Pancreas (tissue), 10 donors: ENCODE measurements around the gene CAMK2B. TPM values are rescaled to one million over a fixed set of nuclear protein-coding genes. Genes with fewer than 3 reads are reported as not detected.

Source experiments
- ATAC-seq, 4 donors: fragments of 200-7000 bp; cut with Tn5 transposase; one replicate each; pipeline versions ENCODE4 v1.8.0 to v1.9.1; 2020; ENCODE audit warnings: mild to moderate bottlenecking in 4 of 4, moderate library complexity in 4 of 4
- DNase-seq, 6 donors: peaks; one replicate each; pipeline ENCODE4 v3.0.0-alpha.2; 2020
- FAIRE-seq: peaks from 2 replicates; lab custom pipeline; 2012; peaks lifted over from hg19 to GRCh38; lab: Jason Lieb, UNC
- H3K27ac ChIP-seq, 4 donors: fragments of 200-600 bp; sonication (generic); 1 replicate in 3 of 4; 2 replicates in 1 of 4; pipeline versions ENCODE4 v1.5.0 to v1.8.0; 2020
- H3K27me3 ChIP-seq, 4 donors: fragments of 200-600 bp; one replicate each; pipeline ENCODE4 v1.8.0; 2021
- H3K36me3 ChIP-seq, 3 donors: fragments of 200-600 bp; sonication (generic) in 1 of 3; one replicate each; pipeline versions ENCODE4 v1.5.0 to v1.8.0; 2020 to 2021
- H3K4me1 ChIP-seq, 3 donors: fragments of 200-600 bp; one replicate each; pipeline ENCODE4 v1.8.0; 2021
- H3K4me3 ChIP-seq, 4 donors: fragments of 200-600 bp; sonication (generic) in 2 of 4; one replicate each; pipeline versions ENCODE4 v1.5.0 to v1.8.0; 2020 to 2021
- H3K9me3 ChIP-seq, 4 donors: fragments of 200-600 bp; one replicate each; pipeline ENCODE4 v1.8.0; 2021
- WGBS, 2 donors: extraction: QIAGEN DNeasy Blood & Tissue Kit; methylation state at CpG; one replicate each; pipeline ENCODE4 v1.1.7; 2013; 5-methylcytosine and 5-hydroxymethylcytosine counted together
- intact Hi-C, 3 donors: fragments of 100-400 bp; cut with DNase I; formaldehyde crosslinking; loops; one replicate each; pipeline versions ENCODE4 v1.11.1 to v1.14.2; 2022
- polyA plus RNA-seq, 2 donors: library from polyadenylated mRNA; stranded (reverse); fragments of 200-250 nt; gene quantifications; one replicate each; pipeline ENCODE4 v1.2.3, GENCODE V29; 2013
- total RNA-seq, 6 donors: library from RNA; stranded (reverse); fragmentation: NEBNext Ultra II Directional in 4 of 6; extraction: Animal tissue kit (Norgen Biotek cat#: 25700) in 4 of 6; gene quantifications; one replicate each; pipeline versions ENCODE4 v1.2.1 to v1.2.4, GENCODE V29; 2021 to 2023
- TF ChIP-seq, protein P1 (sequence below), 4 donors: fragments of 200-600 bp; sonication (generic) in 3 of 4; IDR thresholded peaks; one replicate each; pipeline versions ENCODE4 v1.5.0 to v1.8.0; 2021; ENCODE audit warnings: antibody characterized with exemption in 4 of 4
- donor health status: healthy with polysubstance abuse.
- donor health status: DM: no; HTN: no; CAD: no; lungs with moderate emphysema.
- donor health status: DM: no; HTN: no; CAD: no.
- donor health status: control.
- donor health status: control.
- donor health status: Bipolar disorder and iron deficiency.
- donor health status: DM: yes; HTN: yes; CAD: no.
- donor health status: DM: no; HTN: no; CAD: no.
- donor health status: DM: no; HTN: no; CAD: no.
- donor health status: DM: yes; HTN: yes; CAD: no.

Gene CAMK2B
- total and polyA plus RNA-seq, 8 donors, result 0.83 to 34.0 (median 2.0) TPM

DNA sequence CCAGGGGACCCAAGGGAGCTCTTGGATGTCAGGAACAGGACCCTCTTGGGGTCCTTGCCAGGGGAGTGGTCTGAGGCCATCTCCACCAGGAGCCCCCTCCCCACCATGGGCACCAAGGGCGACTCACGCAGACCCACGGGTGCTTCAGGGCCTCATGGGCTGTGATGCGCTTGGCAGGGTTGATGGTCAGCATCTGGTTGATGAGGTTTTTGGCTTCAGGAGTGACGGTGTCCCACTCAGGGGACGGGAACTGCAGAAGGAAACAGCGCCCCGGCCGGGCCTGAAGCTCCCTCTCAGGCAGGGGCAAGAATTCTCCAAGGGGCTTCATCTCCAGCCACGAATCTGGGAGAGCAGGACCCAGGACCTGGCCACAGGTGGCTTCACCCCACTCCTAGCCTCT, 83.3 kb downstream of the CAMK2B start:
- intact Hi-C loops, result loop anchor here in 2 of 3 donors (2.0 to 10.0 kb wide), 4 partner anchors 235 to 325 kb away; no protein-coding TSS in a partner anchor
- 62 to 78% methylated on average over 10 of the region's 10 CpGs for WGBS, 2 donors
- no peak for DNase-seq
- no peaks in the 10 kb centered on the region for H3K9me3 ChIP-seq
- TF ChIP-seq, protein P1, sequence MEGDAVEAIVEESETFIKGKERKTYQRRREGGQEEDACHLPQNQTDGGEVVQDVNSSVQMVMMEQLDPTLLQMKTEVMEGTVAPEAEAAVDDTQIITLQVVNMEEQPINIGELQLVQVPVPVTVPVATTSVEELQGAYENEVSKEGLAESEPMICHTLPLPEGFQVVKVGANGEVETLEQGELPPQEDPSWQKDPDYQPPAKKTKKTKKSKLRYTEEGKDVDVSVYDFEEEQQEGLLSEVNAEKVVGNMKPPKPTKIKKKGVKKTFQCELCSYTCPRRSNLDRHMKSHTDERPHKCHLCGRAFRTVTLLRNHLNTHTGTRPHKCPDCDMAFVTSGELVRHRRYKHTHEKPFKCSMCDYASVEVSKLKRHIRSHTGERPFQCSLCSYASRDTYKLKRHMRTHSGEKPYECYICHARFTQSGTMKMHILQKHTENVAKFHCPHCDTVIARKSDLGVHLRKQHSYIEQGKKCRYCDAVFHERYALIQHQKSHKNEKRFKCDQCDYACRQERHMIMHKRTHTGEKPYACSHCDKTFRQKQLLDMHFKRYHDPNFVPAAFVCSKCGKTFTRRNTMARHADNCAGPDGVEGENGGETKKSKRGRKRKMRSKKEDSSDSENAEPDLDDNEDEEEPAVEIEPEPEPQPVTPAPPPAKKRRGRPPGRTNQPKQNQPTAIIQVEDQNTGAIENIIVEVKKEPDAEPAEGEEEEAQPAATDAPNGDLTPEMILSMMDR (IDR thresholded peaks at IDR 0.05), result no peak
- H3K27ac ChIP-seq, result no peak overlapping the region
- no peak overlapping the region for H3K4me3 ChIP-seq
- H3K4me1 ChIP-seq, result no peaks in the 10 kb centered on the region
- no peaks in the 10 kb centered on the region for H3K36me3 ChIP-seq
- FAIRE-seq, result no peak
- no peak for ATAC-seq
- no peaks in the 10 kb centered on the region for H3K27me3 ChIP-seq

DNA sequence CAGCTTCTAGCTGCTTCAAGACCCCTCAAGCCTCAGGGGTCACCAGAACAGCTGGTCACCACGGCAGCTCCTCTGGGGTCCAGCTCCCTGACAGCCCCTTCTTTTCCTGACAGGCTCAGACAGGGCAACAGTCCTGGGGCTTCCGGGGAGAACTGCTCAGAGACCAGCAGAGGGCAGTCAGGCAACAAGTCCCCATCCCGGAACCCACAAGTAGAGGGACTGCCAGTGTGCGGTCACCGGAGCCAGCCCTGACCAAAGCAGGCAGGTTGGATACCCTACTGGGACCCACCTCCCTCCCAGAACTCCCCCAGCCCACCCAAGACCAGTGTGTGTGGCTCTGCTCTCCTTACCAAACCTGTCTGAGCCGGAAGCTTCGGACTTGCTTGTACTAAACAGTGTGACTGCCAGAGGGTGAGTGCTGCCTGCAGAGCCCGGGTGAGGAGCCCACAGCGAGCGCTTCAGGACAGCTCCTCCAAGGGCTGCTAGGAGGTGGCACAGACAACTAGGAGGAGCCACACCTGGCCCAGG, 84.3 kb downstream of the CAMK2B start:
- intact Hi-C loops, result loop anchor here in 2 of 3 donors (5.0 to 10.0 kb wide), 3 partner anchors 236 to 324 kb away; no protein-coding TSS in a partner anchor
- no peaks in the 10 kb centered on the region for H3K4me1 ChIP-seq
- no peaks in the 10 kb centered on the region for H3K27me3 ChIP-seq
- TF ChIP-seq, protein P1 (IDR thresholded peaks at IDR 0.05), result peak; percentile 43 to 70 (median 54)
- DNase-seq (peak; percentile 75 to 91 (median 79)), ATAC-seq (peak; percentile 97 to 99 (median 98)), FAIRE-seq (no peak)
- no peak overlapping the region for H3K27ac ChIP-seq
- H3K9me3 ChIP-seq, result no peaks in the 10 kb centered on the region
- H3K4me3 ChIP-seq, result peak overlapping the region in 2 of 4 donors; percentile 31 to 33
- H3K36me3 ChIP-seq, result no peaks in the 10 kb centered on the region
- WGBS, 2 donors, result 3 to 5% methylated on average over 10 of the region's 10 CpGs

DNA sequence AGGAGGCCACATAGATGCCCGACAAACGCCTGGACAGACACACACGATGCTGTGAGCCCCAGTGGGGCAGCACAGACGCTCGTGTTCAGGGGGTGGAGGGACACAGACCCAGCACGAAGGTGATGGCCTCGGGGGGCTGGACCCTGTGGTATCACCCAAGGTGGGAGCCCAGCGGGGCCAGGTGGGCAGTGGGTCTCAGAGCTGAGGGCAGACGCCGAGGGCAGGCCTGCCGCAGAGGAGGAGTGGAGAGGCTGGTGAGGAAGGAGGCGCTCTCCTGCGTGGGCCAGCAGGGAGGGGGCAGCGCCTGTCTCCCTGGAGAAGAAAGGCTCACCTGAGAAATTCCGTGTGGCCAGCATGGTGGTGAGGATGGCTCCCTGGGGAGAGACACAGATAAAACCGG, 85.0 kb downstream of the CAMK2B start:
- no peaks in the 10 kb centered on the region for H3K4me1 ChIP-seq
- FAIRE-seq (no peak), DNase-seq (no peak), ATAC-seq (no peak)
- TF ChIP-seq, protein P1 (IDR thresholded peaks at IDR 0.05), result no peak
- H3K27me3 ChIP-seq, result no peaks in the 10 kb centered on the region
- no peaks in the 10 kb centered on the region for H3K36me3 ChIP-seq
- intact Hi-C loops, result loop anchor here in 2 of 3 donors (5.0 to 10.0 kb wide), 3 partner anchors 237 to 324 kb away; no protein-coding TSS in a partner anchor
- no peak overlapping the region for H3K27ac ChIP-seq
- H3K9me3 ChIP-seq, result no peaks in the 10 kb centered on the region
- no peak overlapping the region for H3K4me3 ChIP-seq
- 65 to 68% methylated on average over 14 to 16 of the region's 16 CpGs for WGBS, 2 donors

DNA sequence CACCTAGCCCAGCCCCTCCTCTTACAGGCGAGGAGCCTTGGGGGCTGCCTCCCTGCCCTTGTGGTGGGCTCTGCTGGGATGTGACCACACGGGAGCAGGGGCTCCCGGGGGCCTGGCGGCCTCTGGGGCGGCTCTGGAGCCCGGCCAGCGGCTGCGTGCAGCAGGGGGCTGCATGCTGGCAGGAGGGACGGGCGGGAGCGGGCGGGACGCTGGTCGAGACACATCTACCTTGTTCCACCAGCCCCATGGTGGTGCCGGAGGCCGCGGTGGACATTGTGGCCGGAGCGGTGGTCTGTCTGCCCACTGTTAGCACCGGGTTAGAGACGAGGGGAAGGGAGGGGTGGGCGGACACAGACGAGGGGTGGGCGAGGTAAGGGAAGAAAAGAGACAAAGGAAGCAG, 86.0 kb downstream of the CAMK2B start:
- H3K9me3 ChIP-seq, result no peaks in the 10 kb centered on the region
- H3K36me3 ChIP-seq, result no peaks in the 10 kb centered on the region
- intact Hi-C loops, result no loop called here
- ATAC-seq (no peak), FAIRE-seq (no peak), DNase-seq (no peak)
- no peak overlapping the region for H3K27ac ChIP-seq
- 58 to 65% methylated on average over 22 to 24 of the region's 24 CpGs for WGBS, 2 donors
- TF ChIP-seq, protein P1 (IDR thresholded peaks at IDR 0.05), result no peak
- H3K4me1 ChIP-seq, result no peaks in the 10 kb centered on the region
- H3K27me3 ChIP-seq, result no peaks in the 10 kb centered on the region
- no peak overlapping the region for H3K4me3 ChIP-seq

DNA sequence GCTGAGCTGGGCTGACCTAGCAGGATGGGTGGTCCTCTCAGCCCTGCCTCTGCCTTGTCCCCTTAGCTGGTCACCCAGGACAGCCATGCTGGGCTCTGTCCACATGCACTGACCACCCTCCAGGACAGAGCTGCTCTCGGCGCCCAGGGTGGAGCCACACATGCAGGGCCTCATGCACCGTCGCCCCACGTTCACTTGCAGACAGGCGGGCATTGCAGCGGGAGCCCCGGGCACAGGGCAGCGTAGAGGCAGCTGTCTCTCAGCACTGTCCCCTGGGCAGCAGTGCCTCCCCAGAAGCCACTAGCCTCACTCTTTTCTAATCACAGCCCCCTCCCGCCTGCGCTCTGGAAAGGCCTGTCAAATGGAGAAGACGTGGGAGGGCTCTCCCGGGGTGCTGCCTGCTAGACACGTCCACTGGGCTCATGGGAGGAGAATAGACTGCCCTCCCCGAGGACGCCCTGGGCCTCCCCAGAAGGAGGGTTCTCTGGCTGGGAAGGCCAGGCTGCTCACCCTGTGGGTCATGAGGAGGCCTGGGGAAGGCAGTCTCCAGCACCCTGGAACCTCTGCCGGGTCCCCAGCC, 87.2 kb downstream of the CAMK2B start:
- ATAC-seq, result no peak

More for the DNA sequence above, 87.2 kb downstream of the CAMK2B start:
- no peaks in the 10 kb centered on the region for H3K9me3 ChIP-seq
- H3K4me1 ChIP-seq, result no peaks in the 10 kb centered on the region
- no peak overlapping the region for H3K27ac ChIP-seq
- no peaks in the 10 kb centered on the region for H3K27me3 ChIP-seq
- no peak for DNase-seq
- H3K36me3 ChIP-seq, result no peaks in the 10 kb centered on the region
- intact Hi-C loops, result no loop called here
- no peak for FAIRE-seq
- H3K4me3 ChIP-seq, result no peak overlapping the region
- TF ChIP-seq, protein P1 (IDR thresholded peaks at IDR 0.05), result no peak
- 78 to 84% methylated on average over 17 of the region's 17 CpGs for WGBS, 2 donors
